ENCODE measurements around the gene OTOG. TPM values are rescaled to one million over a fixed set of nuclear protein-coding genes. Genes with fewer than 3 reads are reported as not detected.

Gene OTOG
- polyA plus RNA-seq, 1 donor = 0.83 TPM

- DNase-seq = no peak
These were observed 5.7 kb upstream of the OTOG start for GRCh38 chr11:17541330-17541885.

GRCh38 chr11:17542249-17542648 is 4.8 kb upstream of the OTOG start:
- no peak for DNase-seq

GRCh38 chr11:17543041-17543440 is 4.0 kb upstream of the OTOG start:
- no peak for DNase-seq

- DNase-seq = no peak
These were observed 3.4 kb upstream of the OTOG start for GRCh38 chr11:17543574-17544180.

- no peak for DNase-seq
These were observed 2.9 kb upstream of the OTOG start, which contains the start of gene USH1C for GRCh38 chr11:17544181-17544622. Gene USH1C (minus strand): TSS chr11:17544416. CDS start chr11:17544307, 109 bp downstream.

GRCh38 chr11:17546240-17546639 is 819 bp upstream of the OTOG start:
- DNase-seq = no peak

GRCh38 chr11:17547932-17548331 is 873 bp downstream of the OTOG start:
- no peak for DNase-seq

GRCh38 chr11:17548444-17548843 is 1.4 kb downstream of the OTOG start:
- DNase-seq = no peak

GRCh38 chr11:17550450-17551346 is 3.6 kb downstream of the OTOG start:
- no peak for DNase-seq

GRCh38 chr11:17551347-17552040 is 4.4 kb downstream of the OTOG start:
- DNase-seq = no peak

- no peak for DNase-seq
These were observed 4.9 kb downstream of the OTOG start for GRCh38 chr11:17552041-17552355.

- no peak for DNase-seq
These were observed 5.6 kb downstream of the OTOG start for GRCh38 chr11:17552392-17553248.

- DNase-seq = no peak
These were observed 6.1 kb downstream of the OTOG start for GRCh38 chr11:17553249-17553546.

GRCh38 chr11:17554487-17554886 is 7.4 kb downstream of the OTOG start:
- no peak for DNase-seq

- DNase-seq = no peak
These were observed 9.9 kb downstream of the OTOG start for GRCh38 chr11:17556999-17557398.

- no peak for DNase-seq
These were observed 11.1 kb downstream of the OTOG start for GRCh38 chr11:17558025-17558780.

GRCh38 chr11:17558916-17559315 is 11.9 kb downstream of the OTOG start:
- DNase-seq = no peak

- no peak for DNase-seq
These were observed 12.5 kb downstream of the OTOG start for GRCh38 chr11:17559341-17560087.

GRCh38 chr11:17560281-17561110 is 13.4 kb downstream of the OTOG start:
- DNase-seq = no peak

- DNase-seq = no peak
These were observed 14.0 kb downstream of the OTOG start for GRCh38 chr11:17561111-17561415.
